ENCODE measurements around the gene DAP. TPM values are rescaled to one million over a fixed set of nuclear protein-coding genes. Genes with fewer than 3 reads are reported as not detected.
"Not testable (repeated sequence)": the region's sequence is repeated elsewhere in the genome, so short reads cannot be mapped to it uniquely, and the experiment has no call there.

The DAP gene
- total RNA-seq, 1 experiment from 2014 or later: 77.6 TPM

GRCh38 chr5:10719965-10720364, 41.1 kb downstream of the DAP start:
- Mint-ChIP-seq H3K9me3 (ENCODE audit: unreplicated experiment) (no peaks in the 10 kb centered on the region), H3K4me3 (ENCODE audit: unreplicated experiment) (no peak overlapping the region), H3K27ac (ENCODE audit: unreplicated experiment) (no peak overlapping the region), H3K36me3 (ENCODE audit: insufficient read depth, unreplicated experiment) (peaks cover 10% of the 10 kb centered on the region), H3K27me3 (ENCODE audit: insufficient read depth, unreplicated experiment) (no peaks in the 10 kb centered on the region), H3K4me1 (ENCODE audit: low read depth, unreplicated experiment) (no peaks in the 10 kb centered on the region)
- no TSS peak for BruUV-seq (replicated peaks)
- H3K4me1 ChIP-seq: no peaks in the 10 kb centered on the region
- no peak overlapping the region for H3K4me3 ChIP-seq (ENCODE audit: low read depth, low read length)
- intact Hi-C loops (cut with micrococcal nuclease; ENCODE audit: unreplicated experiment): no loop called here
- H3K9me3 ChIP-seq: no peaks in the 10 kb centered on the region
- CTCF ChIA-PET: no interaction called here
- TF ChIP-seq CTCF (IDR thresholded peaks at IDR 0.05; ENCODE audit: insufficient read depth in 1 of 2, low read depth in 1 of 2, low read length in 1 of 2, severe bottlenecking in 1 of 2, unreplicated experiment in 1 of 2): no peak
- DNase-seq: no peak
- POLR2A ChIA-PET: no interaction called here
- peaks cover 1% of the 10 kb centered on the region for H3K36me3 ChIP-seq (ENCODE audit: control insufficient read depth, insufficient read depth, low read length)
- no peaks in the 10 kb centered on the region for H3K27me3 ChIP-seq (replicated peaks; ENCODE audit: control insufficient read depth, insufficient read depth, low read length)

- intact Hi-C loops (cut with micrococcal nuclease; ENCODE audit: unreplicated experiment); CTCF ChIA-PET; BruUV-seq (replicated peaks): not testable (repeated sequence)
Measured at GRCh38 chr5:10718617-10719016, 42.4 kb downstream of the DAP start.

GRCh38 chr5:10716825-10717224, 44.2 kb downstream of the DAP start:
- H3K27ac Mint-ChIP-seq (ENCODE audit: unreplicated experiment); H3K4me3 Mint-ChIP-seq (ENCODE audit: unreplicated experiment); H3K4me1 ChIP-seq; intact Hi-C loops (cut with micrococcal nuclease; ENCODE audit: unreplicated experiment); BruUV-seq (replicated peaks); H3K27me3 ChIP-seq (replicated peaks; ENCODE audit: control insufficient read depth, insufficient read depth, low read length); H3K9me3 ChIP-seq; H3K27me3 Mint-ChIP-seq (ENCODE audit: insufficient read depth, unreplicated experiment); DNase-seq; H3K4me1 Mint-ChIP-seq (ENCODE audit: low read depth, unreplicated experiment); H3K4me3 ChIP-seq (ENCODE audit: low read depth, low read length); POLR2A ChIA-PET; H3K9me3 Mint-ChIP-seq (ENCODE audit: unreplicated experiment); CTCF ChIA-PET; H3K36me3 ChIP-seq (ENCODE audit: control insufficient read depth, insufficient read depth, low read length): not testable (repeated sequence)
- H3K36me3 Mint-ChIP-seq (ENCODE audit: insufficient read depth, unreplicated experiment): peaks cover 15% of the 10 kb centered on the region

More at GRCh38 chr5:10718617-10719016, 42.4 kb downstream of the DAP start:
- H3K27ac Mint-ChIP-seq (ENCODE audit: unreplicated experiment); H3K36me3 ChIP-seq (ENCODE audit: control insufficient read depth, insufficient read depth, low read length); H3K9me3 ChIP-seq; H3K9me3 Mint-ChIP-seq (ENCODE audit: unreplicated experiment); H3K4me3 ChIP-seq (ENCODE audit: low read depth, low read length); DNase-seq; H3K4me1 ChIP-seq; H3K4me1 Mint-ChIP-seq (ENCODE audit: low read depth, unreplicated experiment); H3K27me3 Mint-ChIP-seq (ENCODE audit: insufficient read depth, unreplicated experiment); POLR2A ChIA-PET; H3K4me3 Mint-ChIP-seq (ENCODE audit: unreplicated experiment); H3K27me3 ChIP-seq (replicated peaks; ENCODE audit: control insufficient read depth, insufficient read depth, low read length): not testable (repeated sequence)
- H3K36me3 Mint-ChIP-seq (ENCODE audit: insufficient read depth, unreplicated experiment): peaks cover 15% of the 10 kb centered on the region

GRCh38 chr5:10715605-10716290, 45.3 kb downstream of the DAP start:
- BruUV-seq (replicated peaks): no TSS peak
- no peaks in the 10 kb centered on the region for H3K27me3 ChIP-seq (replicated peaks; ENCODE audit: control insufficient read depth, insufficient read depth, low read length)
- intact Hi-C loops (cut with micrococcal nuclease; ENCODE audit: unreplicated experiment): no loop called here
- POLR2A ChIA-PET: no interaction called here
- peaks cover 2% of the 10 kb centered on the region; the same call in 1 of the 2 replicates for H3K36me3 ChIP-seq (ENCODE audit: control insufficient read depth, insufficient read depth, low read length)
- Mint-ChIP-seq H3K4me3 (ENCODE audit: unreplicated experiment) (no peak overlapping the region), H3K36me3 (ENCODE audit: insufficient read depth, unreplicated experiment) (peaks cover 15% of the 10 kb centered on the region), H3K27me3 (ENCODE audit: insufficient read depth, unreplicated experiment) (no peaks in the 10 kb centered on the region), H3K4me1 (ENCODE audit: low read depth, unreplicated experiment) (peaks cover 6% of the 10 kb centered on the region), H3K27ac (ENCODE audit: unreplicated experiment) (no peak overlapping the region), H3K9me3 (ENCODE audit: unreplicated experiment) (no peaks in the 10 kb centered on the region)
- no peak overlapping the region for H3K4me3 ChIP-seq (ENCODE audit: low read depth, low read length)
- H3K9me3 ChIP-seq: no peaks in the 10 kb centered on the region
- no peak for DNase-seq
- peaks cover 6% of the 10 kb centered on the region; the same call in 1 of the 2 replicates for H3K4me1 ChIP-seq
- CTCF ChIA-PET: no interaction called here
- no peak for TF ChIP-seq CTCF (IDR thresholded peaks at IDR 0.05; ENCODE audit: insufficient read depth in 1 of 2, low read depth in 1 of 2, low read length in 1 of 2, severe bottlenecking in 1 of 2, unreplicated experiment in 1 of 2)

All from Caco-2 (cell line).